GM23338 (cell line): Measurements from ENCODE around the gene SPEM2. TPM values are rescaled to one million over a fixed set of nuclear protein-coding genes. Genes with fewer than 3 reads are reported as not detected.

ENCODE experiments used
- ATAC-seq: fragments of 200-7000 bp; cut with Tn5 transposase; 3 replicates; pipeline ENCODE4 v1.9.1; 2020
- DNase-seq: peaks from one replicate; pipeline ENCODE4 v3.0.0-alpha.2; 2015; ENCODE audit warnings: low spot score
- H2AFZ ChIP-seq: fragments of 200-600 bp; sonication (generic); 2 replicates; pipeline ENCODE4 v1.8.0; 2016; ENCODE audit warnings: antibody characterized with exemption, mild to moderate bottlenecking, moderate library complexity
- H3F3A ChIP-seq: fragments of 200-600 bp; sonication (generic); replicated peaks from 2 replicates; pipeline ENCODE4 v1.8.0; 2017; ENCODE audit warnings: antibody characterized with exemption, mixed run types, low read depth
- H3K27ac ChIP-seq: fragments of 200-600 bp; sonication (generic); 2 replicates; pipeline ENCODE4 v1.6.1; 2016; ENCODE audit warnings: low read depth
- H3K27me3 ChIP-seq: fragments of 200-600 bp; sonication (generic); 2 replicates; pipeline ENCODE4 v1.8.0; 2016; ENCODE audit warnings: mild to moderate bottlenecking, mixed run types, moderate library complexity; ENCODE audit not compliant: insufficient read depth
- H3K36me3 ChIP-seq: fragments of 200-600 bp; sonication (generic); 2 replicates; pipeline ENCODE4 v1.8.0; 2016; ENCODE audit warnings: mild to moderate bottlenecking; ENCODE audit not compliant: insufficient read depth
- H3K4me1 ChIP-seq: fragments of 200-600 bp; sonication (generic); 2 replicates; pipeline ENCODE4 v1.8.0; 2016; ENCODE audit warnings: mild to moderate bottlenecking, moderate library complexity; ENCODE audit not compliant: insufficient read depth
- H3K4me2 ChIP-seq: fragments of 200-600 bp; sonication (generic); 2 replicates; pipeline ENCODE4 v1.7.1; 2017; ENCODE audit warnings: mixed run types
- H3K4me3 ChIP-seq: fragments of 200-600 bp; sonication (generic); 2 replicates; pipeline ENCODE4 v1.6.1; 2016; ENCODE audit warnings: mixed run types
- H3K79me2 ChIP-seq: fragments of 200-600 bp; sonication (generic); replicated peaks from 2 replicates; pipeline ENCODE4 v1.8.0; 2017; ENCODE audit warnings: mild to moderate bottlenecking; ENCODE audit not compliant: insufficient read depth
- H3K9me2 ChIP-seq: fragments of 200-600 bp; sonication (generic); 2 replicates; pipeline ENCODE4 v1.8.0; 2017; ENCODE audit not compliant: insufficient read depth
- H4K20me1 ChIP-seq: fragments of 200-600 bp; sonication (generic); replicated peaks from 2 replicates; pipeline ENCODE4 v1.8.0; 2017; ENCODE audit warnings: mild to moderate bottlenecking; ENCODE audit not compliant: insufficient read depth
- H3K27ac Mint-ChIP-seq: 2 replicates; pipeline ENCODE4 v1.8.0; 2020; ENCODE audit warnings: inconsistent platforms, mild to moderate bottlenecking, moderate library complexity, mixed read lengths
- H3K27me3 Mint-ChIP-seq: 3 replicates; pipeline ENCODE4 v1.8.0; 2022; ENCODE audit warnings: low read depth, mild to moderate bottlenecking, moderate library complexity, mixed read lengths, inconsistent platforms; ENCODE audit not compliant: insufficient read depth, poor library complexity
- H3K36me3 Mint-ChIP-seq: 3 replicates; pipeline ENCODE4 v1.8.0; 2021; ENCODE audit warnings: low read depth, mild to moderate bottlenecking, inconsistent platforms, moderate library complexity, mixed read lengths
- H3K4me1 Mint-ChIP-seq: 3 replicates; pipeline ENCODE4 v1.8.0; 2020; ENCODE audit warnings: mild to moderate bottlenecking, inconsistent platforms, mixed read lengths
- H3K4me3 Mint-ChIP-seq: 3 replicates; pipeline ENCODE4 v1.8.0; 2021; ENCODE audit warnings: moderate library complexity, mild to moderate bottlenecking, inconsistent platforms, mixed read lengths
- H3K9me3 Mint-ChIP-seq: 3 replicates; pipeline ENCODE4 v1.8.0; 2020; ENCODE audit warnings: moderate library complexity, mild to moderate bottlenecking, inconsistent platforms, mixed read lengths
- CREB1 ChIP-seq: fragments of 250-450 bp; sonication (Bioruptor Pico); IDR thresholded peaks from 2 replicates; pipeline ENCODE4 v1.5.0; 2020; ENCODE audit warnings: low read depth, mild to moderate bottlenecking, moderate library complexity
- ETS1 ChIP-seq: IDR thresholded peaks from 2 replicates; pipeline ENCODE4 v1.6.1; 2016; ENCODE audit warnings: antibody characterized with exemption
- EZH2 ChIP-seq: fragments of 200-600 bp; sonication (generic); IDR thresholded peaks from one replicate; pipeline ENCODE4 v1.8.0; 2017; ENCODE audit warnings: antibody characterized with exemption, mild to moderate bottlenecking, low read depth; ENCODE audit not compliant: unreplicated experiment
- POLR2AphosphoS5 ChIP-seq: IDR thresholded peaks from 2 replicates; pipeline ENCODE4 v1.6.1; 2016; ENCODE audit warnings: antibody characterized with exemption, low read depth
- STAT1 ChIP-seq: IDR thresholded peaks from one replicate; pipeline ENCODE4 v1.6.1; 2016; ENCODE audit warnings: antibody characterized with exemption; ENCODE audit not compliant: unreplicated experiment
- ZNF331 ChIP-seq: fragments of 250-450 bp; sonication (Bioruptor Pico); IDR thresholded peaks from 2 replicates; pipeline ENCODE4 v1.5.0; 2020; ENCODE audit warnings: low read depth, mild to moderate bottlenecking, moderate library complexity
- polyA plus RNA-seq: library from polyadenylated mRNA; unstranded; fragments of >200 nt; fragmentation: Nextera tagmentation; extraction: Ambion mirVana; gene quantifications from 2 replicates; pipeline ENCODE4 v1.2.1, GENCODE V29; 2016
- total RNA-seq: library from RNA; depleted of rRNA; stranded (reverse); fragments of >200 nt; shearing (Covaris generic); gene quantifications from 2 replicates; pipeline ENCODE4 v1.2.3, GENCODE V29; 2014
- TF ChIP-seq, protein P1 (sequence below): IDR thresholded peaks from one replicate; pipeline ENCODE4 v1.6.1; 2018; ENCODE audit warnings: antibody characterized with exemption; ENCODE audit not compliant: unreplicated experiment
- TF ChIP-seq, protein P2 (sequence below): fragments of 250-450 bp; sonication (Bioruptor Pico); IDR thresholded peaks from 2 replicates; pipeline ENCODE4 v1.5.0; 2020; ENCODE audit warnings: mild to moderate bottlenecking, moderate library complexity

SPEM2 gene
- total and polyA plus RNA-seq, 2 experiments from 2014 or later = not detected

- peak; percentile 86 for DNase-seq
- H3K27me3 ChIP-seq = peaks cover 35% of the 10 kb centered on the region
- no peaks in the 10 kb centered on the region for H3K9me2 ChIP-seq
- H4K20me1 ChIP-seq = no peaks in the 10 kb centered on the region; the same call in 1 of the 2 replicates
- peak overlapping the region; percentile 98 for H3K4me3 ChIP-seq
- Mint-ChIP-seq H3K36me3 (no peaks in the 10 kb centered on the region; the same call in 2 of the 3 replicates), H3K27ac (no peak overlapping the region; the same call in 1 of the 2 replicates), H3K4me1 (peaks cover 30% of the 10 kb centered on the region), H3K4me3 (peak overlapping the region; percentile 84), H3K9me3 (no peaks in the 10 kb centered on the region), H3K27me3 (peaks cover 48% of the 10 kb centered on the region)
- ATAC-seq = peak; percentile 8
- H3F3A ChIP-seq = peaks cover 40% of the 10 kb centered on the region
- no peaks in the 10 kb centered on the region for H3K79me2 ChIP-seq
- peak overlapping the region; percentile 76 for H3K4me2 ChIP-seq
- TF ChIP-seq STAT1 (no peak), POLR2AphosphoS5 (peak; percentile 75)
- no peak overlapping the region for H3K27ac ChIP-seq
- peaks cover 22% of the 10 kb centered on the region for H3K4me1 ChIP-seq
- H3K36me3 ChIP-seq = no peaks in the 10 kb centered on the region
- 0 out of 2 replicates have a peak overlapping the region, but pooled peaks have one; percentile 72 for H2AFZ ChIP-seq
Observed at GRCh38 chr17:7437950-7438614, 12.7 kb downstream of the SPEM2 start.

DNA sequence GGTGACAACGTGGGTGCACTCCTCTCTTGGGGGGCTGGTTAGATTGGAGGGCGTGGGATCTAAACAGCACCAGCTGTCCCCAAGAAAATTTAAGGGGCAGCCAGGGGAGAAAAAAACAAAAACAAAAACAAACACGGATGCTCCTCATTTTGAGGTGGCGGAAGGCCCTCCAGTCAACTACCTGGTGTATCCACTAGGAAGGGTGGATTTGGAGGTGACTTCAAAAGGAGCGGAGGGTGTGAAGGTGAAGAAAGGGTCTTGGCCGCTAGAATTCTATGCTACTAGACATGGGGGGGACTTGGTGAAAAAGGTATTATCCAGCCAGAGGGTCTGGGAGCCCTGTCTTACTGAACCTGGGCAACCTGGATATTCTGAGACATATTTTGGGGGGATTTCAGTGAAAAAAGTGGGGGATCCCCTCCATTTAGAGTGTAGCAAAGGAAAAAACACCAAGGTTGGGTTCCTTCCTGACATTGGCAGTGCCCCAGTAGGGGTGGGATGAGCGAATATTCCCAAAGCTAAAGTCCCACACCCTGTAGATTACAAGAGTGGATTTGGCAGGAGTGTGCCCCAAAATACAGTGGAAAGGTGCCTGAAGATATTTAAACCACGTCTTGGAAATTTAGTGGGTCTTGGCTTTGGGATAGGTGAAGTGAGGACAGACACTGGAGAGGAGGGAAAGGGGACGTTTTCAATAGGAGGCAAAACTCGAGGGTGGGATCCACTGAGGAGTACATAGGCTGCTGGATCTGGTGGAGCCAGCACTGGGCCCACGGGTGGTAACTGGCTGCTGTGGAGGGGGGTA, 13.4 kb downstream of the SPEM2 start:
- no peak for TF ChIP-seq ZNF331 (CRISPR knock-in tag)
- peak; percentile 38 for TF ChIP-seq EZH2
- TF ChIP-seq, protein P1, sequence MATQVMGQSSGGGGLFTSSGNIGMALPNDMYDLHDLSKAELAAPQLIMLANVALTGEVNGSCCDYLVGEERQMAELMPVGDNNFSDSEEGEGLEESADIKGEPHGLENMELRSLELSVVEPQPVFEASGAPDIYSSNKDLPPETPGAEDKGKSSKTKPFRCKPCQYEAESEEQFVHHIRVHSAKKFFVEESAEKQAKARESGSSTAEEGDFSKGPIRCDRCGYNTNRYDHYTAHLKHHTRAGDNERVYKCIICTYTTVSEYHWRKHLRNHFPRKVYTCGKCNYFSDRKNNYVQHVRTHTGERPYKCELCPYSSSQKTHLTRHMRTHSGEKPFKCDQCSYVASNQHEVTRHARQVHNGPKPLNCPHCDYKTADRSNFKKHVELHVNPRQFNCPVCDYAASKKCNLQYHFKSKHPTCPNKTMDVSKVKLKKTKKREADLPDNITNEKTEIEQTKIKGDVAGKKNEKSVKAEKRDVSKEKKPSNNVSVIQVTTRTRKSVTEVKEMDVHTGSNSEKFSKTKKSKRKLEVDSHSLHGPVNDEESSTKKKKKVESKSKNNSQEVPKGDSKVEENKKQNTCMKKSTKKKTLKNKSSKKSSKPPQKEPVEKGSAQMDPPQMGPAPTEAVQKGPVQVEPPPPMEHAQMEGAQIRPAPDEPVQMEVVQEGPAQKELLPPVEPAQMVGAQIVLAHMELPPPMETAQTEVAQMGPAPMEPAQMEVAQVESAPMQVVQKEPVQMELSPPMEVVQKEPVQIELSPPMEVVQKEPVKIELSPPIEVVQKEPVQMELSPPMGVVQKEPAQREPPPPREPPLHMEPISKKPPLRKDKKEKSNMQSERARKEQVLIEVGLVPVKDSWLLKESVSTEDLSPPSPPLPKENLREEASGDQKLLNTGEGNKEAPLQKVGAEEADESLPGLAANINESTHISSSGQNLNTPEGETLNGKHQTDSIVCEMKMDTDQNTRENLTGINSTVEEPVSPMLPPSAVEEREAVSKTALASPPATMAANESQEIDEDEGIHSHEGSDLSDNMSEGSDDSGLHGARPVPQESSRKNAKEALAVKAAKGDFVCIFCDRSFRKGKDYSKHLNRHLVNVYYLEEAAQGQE = no peak
- TF ChIP-seq ETS1 = no peak
- TF ChIP-seq CREB1 (CRISPR knock-in tag) = no peak
- TF ChIP-seq, protein P2, sequence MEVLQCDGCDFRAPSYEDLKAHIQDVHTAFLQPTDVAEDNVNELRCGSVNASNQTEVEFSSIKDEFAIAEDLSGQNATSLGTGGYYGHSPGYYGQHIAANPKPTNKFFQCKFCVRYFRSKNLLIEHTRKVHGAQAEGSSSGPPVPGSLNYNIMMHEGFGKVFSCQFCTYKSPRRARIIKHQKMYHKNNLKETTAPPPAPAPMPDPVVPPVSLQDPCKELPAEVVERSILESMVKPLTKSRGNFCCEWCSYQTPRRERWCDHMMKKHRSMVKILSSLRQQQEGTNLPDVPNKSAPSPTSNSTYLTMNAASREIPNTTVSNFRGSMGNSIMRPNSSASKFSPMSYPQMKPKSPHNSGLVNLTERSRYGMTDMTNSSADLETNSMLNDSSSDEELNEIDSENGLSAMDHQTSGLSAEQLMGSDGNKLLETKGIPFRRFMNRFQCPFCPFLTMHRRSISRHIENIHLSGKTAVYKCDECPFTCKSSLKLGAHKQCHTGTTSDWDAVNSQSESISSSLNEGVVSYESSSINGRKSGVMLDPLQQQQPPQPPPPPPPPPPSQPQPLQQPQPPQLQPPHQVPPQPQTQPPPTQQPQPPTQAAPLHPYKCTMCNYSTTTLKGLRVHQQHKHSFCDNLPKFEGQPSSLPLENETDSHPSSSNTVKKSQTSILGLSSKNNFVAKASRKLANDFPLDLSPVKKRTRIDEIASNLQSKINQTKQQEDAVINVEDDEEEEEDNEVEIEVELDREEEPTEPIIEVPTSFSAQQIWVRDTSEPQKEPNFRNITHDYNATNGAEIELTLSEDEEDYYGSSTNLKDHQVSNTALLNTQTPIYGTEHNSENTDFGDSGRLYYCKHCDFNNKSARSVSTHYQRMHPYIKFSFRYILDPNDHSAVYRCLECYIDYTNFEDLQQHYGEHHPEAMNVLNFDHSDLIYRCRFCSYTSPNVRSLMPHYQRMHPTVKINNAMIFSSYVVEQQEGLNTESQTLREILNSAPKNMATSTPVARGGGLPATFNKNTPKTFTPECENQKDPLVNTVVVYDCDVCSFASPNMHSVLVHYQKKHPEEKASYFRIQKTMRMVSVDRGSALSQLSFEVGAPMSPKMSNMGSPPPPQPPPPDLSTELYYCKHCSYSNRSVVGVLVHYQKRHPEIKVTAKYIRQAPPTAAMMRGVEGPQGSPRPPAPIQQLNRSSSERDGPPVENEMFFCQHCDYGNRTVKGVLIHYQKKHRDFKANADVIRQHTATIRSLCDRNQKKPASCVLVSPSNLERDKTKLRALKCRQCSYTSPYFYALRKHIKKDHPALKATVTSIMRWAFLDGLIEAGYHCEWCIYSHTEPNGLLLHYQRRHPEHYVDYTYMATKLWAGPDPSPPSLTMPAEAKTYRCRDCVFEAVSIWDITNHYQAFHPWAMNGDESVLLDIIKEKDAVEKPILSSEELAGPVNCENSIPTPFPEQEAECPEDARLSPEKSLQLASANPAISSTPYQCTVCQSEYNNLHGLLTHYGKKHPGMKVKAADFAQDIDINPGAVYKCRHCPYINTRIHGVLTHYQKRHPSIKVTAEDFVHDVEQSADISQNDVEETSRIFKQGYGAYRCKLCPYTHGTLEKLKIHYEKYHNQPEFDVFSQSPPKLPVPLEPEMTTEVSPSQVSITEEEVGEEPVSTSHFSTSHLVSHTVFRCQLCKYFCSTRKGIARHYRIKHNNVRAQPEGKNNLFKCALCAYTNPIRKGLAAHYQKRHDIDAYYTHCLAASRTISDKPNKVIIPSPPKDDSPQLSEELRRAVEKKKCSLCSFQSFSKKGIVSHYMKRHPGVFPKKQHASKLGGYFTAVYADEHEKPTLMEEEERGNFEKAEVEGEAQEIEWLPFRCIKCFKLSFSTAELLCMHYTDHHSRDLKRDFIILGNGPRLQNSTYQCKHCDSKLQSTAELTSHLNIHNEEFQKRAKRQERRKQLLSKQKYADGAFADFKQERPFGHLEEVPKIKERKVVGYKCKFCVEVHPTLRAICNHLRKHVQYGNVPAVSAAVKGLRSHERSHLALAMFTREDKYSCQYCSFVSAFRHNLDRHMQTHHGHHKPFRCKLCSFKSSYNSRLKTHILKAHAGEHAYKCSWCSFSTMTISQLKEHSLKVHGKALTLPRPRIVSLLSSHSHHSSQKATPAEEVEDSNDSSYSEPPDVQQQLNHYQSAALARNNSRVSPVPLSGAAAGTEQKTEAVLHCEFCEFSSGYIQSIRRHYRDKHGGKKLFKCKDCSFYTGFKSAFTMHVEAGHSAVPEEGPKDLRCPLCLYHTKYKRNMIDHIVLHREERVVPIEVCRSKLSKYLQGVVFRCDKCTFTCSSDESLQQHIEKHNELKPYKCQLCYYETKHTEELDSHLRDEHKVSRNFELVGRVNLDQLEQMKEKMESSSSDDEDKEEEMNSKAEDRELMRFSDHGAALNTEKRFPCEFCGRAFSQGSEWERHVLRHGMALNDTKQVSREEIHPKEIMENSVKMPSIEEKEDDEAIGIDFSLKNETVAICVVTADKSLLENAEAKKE = no peak
- Histone ChIP-seq H3K27me3 (peaks cover 39% of the 10 kb centered on the region), H3K27ac (no peak overlapping the region), H3K4me1 (peaks cover 24% of the 10 kb centered on the region), H2AFZ (no peak overlapping the region), H3K79me2 (no peaks in the 10 kb centered on the region), H4K20me1 (peaks cover 1% of the 10 kb centered on the region; the same call in 1 of the 2 replicates), H3K36me3 (no peaks in the 10 kb centered on the region), H3K4me3 (peak overlapping the region; percentile 98), H3F3A (peaks cover 40% of the 10 kb centered on the region), H3K9me2 (no peaks in the 10 kb centered on the region), H3K4me2 (peak overlapping the region; percentile 76)
- no peak overlapping the region for H3K27ac Mint-ChIP-seq
- no peaks in the 10 kb centered on the region for H3K9me3 Mint-ChIP-seq
- peaks cover 31% of the 10 kb centered on the region for H3K4me1 Mint-ChIP-seq
- ATAC-seq = no peak
- no peaks in the 10 kb centered on the region; the same call in 2 of the 3 replicates for H3K36me3 Mint-ChIP-seq
- no peak for DNase-seq
- H3K4me3 Mint-ChIP-seq = peak overlapping the region; percentile 84
- peaks cover 48% of the 10 kb centered on the region for H3K27me3 Mint-ChIP-seq
